Measurements from ENCODE around the gene RPEL1. TPM values are rescaled to one million over a fixed set of nuclear protein-coding genes. Genes with fewer than 3 reads are reported as not detected.
A peak's percentile ranks its signal among the peaks of the same experiment; 100 is the strongest.
"Not testable (repeated sequence)": the region's sequence is repeated elsewhere in the genome, so short reads cannot be mapped to it uniquely, and the experiment has no call there.

RPEL1 gene
- total RNA-seq, 2 donors from 2014 or later = not detected

GRCh38 chr10:103215601-103216000, 30.1 kb upstream of the RPEL1 start:
- no peaks in the 10 kb centered on the region for H3K27me3 ChIP-seq (replicated peaks; ENCODE audit: insufficient read depth)
- H3K36me3 ChIP-seq = no peaks in the 10 kb centered on the region
- DNase-seq (ENCODE audit: low spot score) = no peak
- no peak overlapping the region for H3K4me3 ChIP-seq
- no peak overlapping the region for H3K27ac ChIP-seq
- no peak for TF ChIP-seq CTCF (IDR thresholded peaks at IDR 0.05)
- H3K9me3 ChIP-seq = peaks cover 1% of the 10 kb centered on the region
- H3K4me1 ChIP-seq (ENCODE audit: control insufficient read depth in 1 of 2, low read depth in 2 of 2) = peaks cover 5 to 7% of the 10 kb centered on the region in 2 donors
- ATAC-seq (ENCODE audit: insufficient number of reproducible peaks, low FRiP score, low read depth) = no peak

GRCh38 chr10:103216362-103216761, 29.3 kb upstream of the RPEL1 start:
- ATAC-seq (ENCODE audit: insufficient number of reproducible peaks, low FRiP score, low read depth); H3K27ac ChIP-seq; DNase-seq (ENCODE audit: low spot score); H3K27me3 ChIP-seq (replicated peaks; ENCODE audit: insufficient read depth); H3K9me3 ChIP-seq; H3K36me3 ChIP-seq; H3K4me3 ChIP-seq; H3K4me1 ChIP-seq (ENCODE audit: control insufficient read depth in 1 of 2, low read depth in 2 of 2): not testable (repeated sequence)

GRCh38 chr10:103224133-103224532, 21.6 kb upstream of the RPEL1 start:
- Histone ChIP-seq H3K9me3 (peaks cover 17% of the 10 kb centered on the region), H3K4me1 (ENCODE audit: control insufficient read depth in 1 of 2, low read depth in 2 of 2) (peaks cover 3 to 18% of the 10 kb centered on the region in 2 donors), H3K27me3 (replicated peaks; ENCODE audit: insufficient read depth) (no peaks in the 10 kb centered on the region), H3K27ac (no peak overlapping the region), H3K4me3 (no peak overlapping the region), H3K36me3 (no peaks in the 10 kb centered on the region)
- no peak for ATAC-seq (ENCODE audit: insufficient number of reproducible peaks, low FRiP score, low read depth)
- DNase-seq (ENCODE audit: low spot score) = no peak
- no peak for TF ChIP-seq CTCF (IDR thresholded peaks at IDR 0.05)

GRCh38 chr10:103224721-103225120, 21.0 kb upstream of the RPEL1 start:
- H3K9me3 ChIP-seq = peaks cover 17% of the 10 kb centered on the region
- DNase-seq (ENCODE audit: low spot score); H3K27me3 ChIP-seq (replicated peaks; ENCODE audit: insufficient read depth); H3K27ac ChIP-seq; H3K36me3 ChIP-seq; H3K4me3 ChIP-seq; ATAC-seq (ENCODE audit: insufficient number of reproducible peaks, low FRiP score, low read depth): not testable (repeated sequence)
- peaks cover 3 to 24% of the 10 kb centered on the region in 2 donors for H3K4me1 ChIP-seq (ENCODE audit: control insufficient read depth in 1 of 2, low read depth in 2 of 2)

- DNase-seq (ENCODE audit: low spot score) = no peak
- no peaks in the 10 kb centered on the region for H3K36me3 ChIP-seq
- no peak for ATAC-seq (ENCODE audit: insufficient number of reproducible peaks, low FRiP score, low read depth)
- no peak overlapping the region for H3K27ac ChIP-seq
- no peaks in the 10 kb centered on the region for H3K27me3 ChIP-seq (replicated peaks; ENCODE audit: insufficient read depth)
- H3K9me3 ChIP-seq = peaks cover 17% of the 10 kb centered on the region
- H3K4me3 ChIP-seq = no peak overlapping the region
- no peak for TF ChIP-seq CTCF (IDR thresholded peaks at IDR 0.05)
- peaks cover 10 to 36% of the 10 kb centered on the region in 2 donors for H3K4me1 ChIP-seq (ENCODE audit: control insufficient read depth in 1 of 2, low read depth in 2 of 2)
Observed at GRCh38 chr10:103225939-103226338, 19.7 kb upstream of the RPEL1 start.

- no peak overlapping the region for H3K4me3 ChIP-seq
- TF ChIP-seq CTCF (IDR thresholded peaks at IDR 0.05) = no peak
- ATAC-seq (ENCODE audit: insufficient number of reproducible peaks, low FRiP score, low read depth) (no peak), DNase-seq (ENCODE audit: low spot score) (no peak)
- no peaks in the 10 kb centered on the region for H3K27me3 ChIP-seq (replicated peaks; ENCODE audit: insufficient read depth)
- peaks cover 17% of the 10 kb centered on the region for H3K9me3 ChIP-seq
- peaks cover 19 to 51% of the 10 kb centered on the region in 2 donors for H3K4me1 ChIP-seq (ENCODE audit: control insufficient read depth in 1 of 2, low read depth in 2 of 2)
- no peaks in the 10 kb centered on the region for H3K36me3 ChIP-seq
- peak overlapping the region; percentile 52 to 77 for H3K27ac ChIP-seq
Observed at GRCh38 chr10:103227416-103227815, 18.3 kb upstream of the RPEL1 start.

All from thoracic aorta (tissue), 2 donors.